HepG2 (cell line): ENCODE data around the gene RPL3. TPM values are rescaled to one million over a fixed set of nuclear protein-coding genes. Genes with fewer than 3 reads are reported as not detected.
A peak's percentile ranks its signal among the peaks of the same experiment; 100 is the strongest.

ENCODE experiments used
- ATAC-seq: fragments of 200-7000 bp; cut with Tn5 transposase; 3 replicates; pipeline ENCODE4 v1.9.1; 2020; ENCODE audit warnings: mild to moderate bottlenecking, moderate library complexity
- BruUV-seq: library from RNA; stranded (reverse); fragments of 400-500 nt; replicated peaks from 2 replicates; lab custom pipeline; 2021; lab: Mats Ljungman, UMichigan
- CTCF ChIA-PET: fragments of 300-600 bp; formaldehyde crosslinking; extraction: SDS; loops from one replicate; lab custom pipeline; 2021; ENCODE audit warnings: low total read pairs, inconsistent platforms, low intra/inter-chr PET ratio; lab: Yijun Ruan, JAX
- POLR2A ChIA-PET: fragments of 350-600 bp; sonication (Branson Sonifier 250); formaldehyde crosslinking; loops from one replicate; lab custom pipeline; 2020; ENCODE audit warnings: antibody characterized with exemption, inconsistent platforms; lab: Yijun Ruan, JAX
- DNase-seq: peaks from one replicate; pipeline ENCODE4 v3.0.0-alpha.2; 2015; ENCODE audit warnings: low spot score
- FAIRE-seq: peaks from 3 replicates; lab custom pipeline; 2011; peaks lifted over from hg19 to GRCh38; lab: Jason Lieb, UNC
- H2AFZ ChIP-seq: one replicate; pipeline ENCODE4 v1.6.1; 2011; ENCODE audit warnings: low read length, inconsistent platforms
- H3K27ac ChIP-seq: fragments of 300-600 bp; 3 replicates; pipeline ENCODE4 v1.8.0; 2011; ENCODE audit warnings: mixed run types, mild to moderate bottlenecking, mixed read lengths, low read length, inconsistent platforms; ENCODE audit not compliant: insufficient read depth; ENCODE audit errors: extremely low read length
- H3K27me3 ChIP-seq, 2 experiments: fragments of 200-600 bp in 1 of 2; 2 replicates in 1 of 2; 3 replicates in 1 of 2; pipeline versions ENCODE4 v1.6.0 to v1.8.0; 2011; ENCODE audit warnings: low read length in 2 of 2, mild to moderate bottlenecking in 2 of 2, moderate library complexity in 2 of 2, inconsistent platforms in 1 of 2; ENCODE audit not compliant: insufficient read depth in 2 of 2, control insufficient read depth in 1 of 2
- H3K36me3 ChIP-seq, 2 experiments: fragments of 200-600 bp in 1 of 2; replicated peaks in 1 of 2; 2 replicates in 1 of 2; 3 replicates in 1 of 2; pipeline versions ENCODE4 v1.5.1 to v1.8.0; 2011; ENCODE audit warnings: low read length in 2 of 2, inconsistent platforms in 1 of 2; ENCODE audit not compliant: insufficient read depth in 2 of 2, control insufficient read depth in 1 of 2
- H3K4me1 ChIP-seq: 2 replicates; pipeline ENCODE4 v1.5.1; 2012; ENCODE audit warnings: low read length, inconsistent platforms; ENCODE audit not compliant: insufficient read depth
- H3K4me2 ChIP-seq: 2 replicates; pipeline ENCODE4 v1.6.0; 2011; ENCODE audit warnings: low read depth, low read length, inconsistent platforms
- H3K4me3 ChIP-seq, 3 experiments: fragments of 200-600 bp in 1 of 3; sonication (generic), shearing (Covaris generic) in 1 of 3; replicated peaks in 1 of 3; 2 replicates each; pipeline ENCODE4 v1.5.1; 2011 to 2016; ENCODE audit warnings: low read length in 3 of 3, inconsistent platforms in 2 of 3, low read depth in 2 of 3, mild to moderate bottlenecking in 2 of 3, control low read depth in 1 of 3, mixed read lengths in 1 of 3; ENCODE audit not compliant: insufficient read depth in 1 of 3
- H3K79me2 ChIP-seq: one replicate; pipeline ENCODE4 v1.6.1; 2011; ENCODE audit warnings: low read length, inconsistent platforms; ENCODE audit not compliant: insufficient read depth
- H3K9ac ChIP-seq: 2 replicates; pipeline ENCODE4 v1.6.0; 2011; ENCODE audit warnings: mild to moderate bottlenecking, low read depth, low read length, inconsistent platforms; ENCODE audit not compliant: insufficient read depth
- H3K9me3 ChIP-seq: 2 replicates; pipeline ENCODE4 v1.5.1; 2012; ENCODE audit warnings: mild to moderate bottlenecking, low read length
- H4K20me1 ChIP-seq: 2 replicates; pipeline ENCODE4 v1.6.0; 2011; ENCODE audit warnings: inconsistent platforms, mild to moderate bottlenecking, low read length, moderate library complexity; ENCODE audit not compliant: insufficient read depth
- NR2F1 ChIP-seq, 2 experiments: fragments of 450-650 bp in 1 of 2; formaldehyde crosslinking in 1 of 2; IDR thresholded peaks; 2 replicates each; pipeline versions ENCODE4 v1.5.0 to v1.6.1; 2016 to 2020; ENCODE audit warnings: mild to moderate bottlenecking in 1 of 2, missing compliant biosample characterization in 1 of 2, missing genetic modification reagents in 1 of 2, moderate library complexity in 1 of 2
- SIX1 ChIP-seq: sonication (generic); formaldehyde crosslinking; IDR thresholded peaks from 2 replicates; pipeline ENCODE4 v1.4.0; 2020; ENCODE audit warnings: missing genetic modification reagents, borderline replicate concordance
- SSRP1 ChIP-seq: IDR thresholded peaks from 2 replicates; pipeline ENCODE4 v1.6.1; 2016; ENCODE audit warnings: control low read depth
- ZNF710 ChIP-seq: sonication (generic); formaldehyde crosslinking; IDR thresholded peaks from 2 replicates; pipeline ENCODE4 v1.5.0; 2020; ENCODE audit warnings: mild to moderate bottlenecking, missing genetic modification reagents, borderline replicate concordance
- ZNF768 ChIP-seq: sonication (generic); formaldehyde crosslinking; IDR thresholded peaks from 2 replicates; pipeline ENCODE4 v1.4.0; 2020; ENCODE audit warnings: missing genetic modification reagents
- WGBS: methylation state at CpG from one replicate; pipeline ENCODE4 v1.1.6; 2017; ENCODE audit warnings: low lambda C conversion rate; 5-methylcytosine and 5-hydroxymethylcytosine counted together
- in situ Hi-C: cut with HindIII; loops from 2 replicates; pipeline ENCODE4 v1.10.0; 2017; ENCODE audit warnings: low pct_unique_long_range_greater_than_20kb; ENCODE audit not compliant: extremely low pct_ligation_motif_present
- intact Hi-C: fragments of 100-400 bp; cut with micrococcal nuclease; formaldehyde crosslinking; loops from one replicate; pipeline ENCODE4 v1.10.0; 2022; ENCODE audit not compliant: unreplicated experiment
- polyA plus RNA-seq, 8 experiments: library from polyadenylated mRNA; depleted of rRNA in 3 of 8; stranded (reverse) in 7 of 8; unstranded in 1 of 8; fragments of >200 nt; fragmentation: Illumina TruSeq in 4 of 8; extraction: Trizol in 4 of 8; gene quantifications; 2 replicates each; pipeline versions ENCODE4 v1.2.1 to v1.2.3, GENCODE V29; 2011 to 2016; ENCODE audit warnings: low read depth in 4 of 8, missing spikeins in 1 of 8, mixed read lengths in 1 of 8; ENCODE audit not compliant: insufficient read depth in 1 of 8
- total RNA-seq, 5 experiments: library from RNA; depleted of rRNA; stranded (reverse); fragments of >200 nt; fragmentation: Illumina TruSeq; extraction: Trizol; gene quantifications; 2 replicates each; pipeline ENCODE4 v1.2.3, GENCODE V29; 2016; ENCODE audit warnings: low read depth in 1 of 5
- TF ChIP-seq, protein P1 (sequence below): sonication (generic); formaldehyde crosslinking; IDR thresholded peaks from 2 replicates; pipeline ENCODE4 v1.4.0; 2020; ENCODE audit warnings: missing genetic modification reagents; ENCODE audit errors: not compliant biosample characterization

RPL3 gene
- total and polyA plus RNA-seq, 2 of the 13 experiments (the other 11 are each of a cell fraction or from before 2014, with no cell fraction given): 1,051 to 3,279 TPM

DNA sequence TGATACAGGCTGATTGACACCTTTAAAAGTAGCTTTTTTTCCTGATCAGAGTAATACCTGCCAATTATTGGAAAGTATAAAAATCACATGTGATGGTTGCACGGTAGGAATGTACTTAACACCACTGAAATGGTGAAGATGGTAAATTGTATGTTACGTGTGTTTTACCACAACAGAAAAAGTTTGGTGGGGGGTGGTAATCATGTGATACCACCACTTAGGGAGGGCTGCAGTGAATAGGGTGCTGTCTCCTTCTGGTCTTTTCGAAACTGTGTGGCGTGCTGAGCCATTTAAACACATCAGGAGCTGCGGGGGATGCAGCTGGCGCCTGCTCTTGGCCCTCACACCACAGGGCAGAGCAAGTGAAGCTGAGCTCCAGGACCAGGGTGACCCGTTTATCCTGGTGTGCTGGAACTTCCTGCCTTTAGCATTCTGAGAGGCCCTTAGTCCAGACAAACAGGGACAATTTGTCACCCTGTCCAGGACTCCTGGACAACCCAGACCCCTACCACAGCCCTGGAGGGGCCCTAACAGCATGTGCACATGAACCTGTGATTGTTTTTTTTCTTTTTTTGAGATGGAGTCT is 33.0 kb upstream of the RPL3 start (continued):
- TF ChIP-seq, protein P1, sequence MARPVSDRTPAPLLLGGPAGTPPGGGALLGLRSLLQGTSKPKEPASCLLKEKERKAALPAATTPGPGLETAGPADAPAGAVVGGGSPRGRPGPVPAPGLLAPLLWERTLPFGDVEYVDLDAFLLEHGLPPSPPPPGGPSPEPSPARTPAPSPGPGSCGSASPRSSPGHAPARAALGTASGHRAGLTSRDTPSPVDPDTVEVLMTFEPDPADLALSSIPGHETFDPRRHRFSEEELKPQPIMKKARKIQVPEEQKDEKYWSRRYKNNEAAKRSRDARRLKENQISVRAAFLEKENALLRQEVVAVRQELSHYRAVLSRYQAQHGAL: no peak
- TF ChIP-seq SIX1 (CRISPR knock-in tag) (no peak), ZNF710 (CRISPR knock-in tag) (no peak)
- TF ChIP-seq, all 625 proteins: peak for 0

GRCh38 chr22:39351689-39352214 is 32.3 kb upstream of the RPL3 start:
- intact Hi-C loops: no loop called here
- Histone ChIP-seq H3K4me2 (no peak overlapping the region), H2AFZ (no peak overlapping the region), H4K20me1 (no peaks in the 10 kb centered on the region)
- POLR2A ChIA-PET: interaction anchor here (1.3 kb wide), 1 partner anchor 32 kb away, joined by 3 read pairs; the partner anchor contains the start of gene RPL3
- 45% methylated on average over 4 of the region's 8 CpGs for WGBS
- TF ChIP-seq NR2F1 (CRISPR knock-in tag; IDR thresholded peaks at IDR 0.05): no peak
- TF ChIP-seq SSRP1 (CRISPR knock-in tag): no peak
- TF ChIP-seq ZNF768: 0 out of 2 replicates have a peak, but pooled peaks have one; percentile 16
- TF ChIP-seq, all 625 proteins: peak for 1
- Histone ChIP-seq H3K36me3 (no peaks in the 10 kb centered on the region), H3K4me3 (no peak overlapping the region), H3K79me2 (no peaks in the 10 kb centered on the region), H3K9me3 (no peaks in the 10 kb centered on the region), H3K27ac (no peak overlapping the region), H3K4me1 (peaks cover 22% of the 10 kb centered on the region), H3K27me3 (peaks cover 12 to 27% of the 10 kb centered on the region in 2 experiments), H3K9ac (no peak overlapping the region)
- in situ Hi-C loops: no loop called here
- CTCF ChIA-PET: no interaction called here
- BruUV-seq: no TSS peak
- no peak; the same call in 2 of the 3 replicates for ATAC-seq
- no peak for FAIRE-seq
- DNase-seq: no peak
